Tibial nerve (tissue), 3 donors: ENCODE measurements around the gene ZNF821.

Experiments
- CTCF ChIP-seq, 5 experiments: fragments of 200-600 bp in 3 of 5; fragments of 450-650 bp in 2 of 5; sonication (generic) in 3 of 5; IDR thresholded peaks; one replicate each; pipeline ENCODE4 v1.5.1; 2016 to 2019; ENCODE audit warnings: antibody characterized with exemption in 5 of 5, mild to moderate bottlenecking in 3 of 5, moderate library complexity in 2 of 5
- POLR2A ChIP-seq, 2 donors: fragments of 450-650 bp; IDR thresholded peaks; one replicate each; pipeline ENCODE4 v1.6.1; 2017; ENCODE audit warnings: antibody characterized with exemption in 2 of 2, mild to moderate bottlenecking in 2 of 2, moderate library complexity in 2 of 2

- TF ChIP-seq CTCF (IDR thresholded peaks at IDR 0.05) (no peak), POLR2A (IDR thresholded peaks at IDR 0.05) (no peak)
Observed at GRCh38 chr16:71865173-71865863, 18.7 kb downstream of the ZNF821 start.
